OCI-LY7 (cell line): ENCODE results near the gene TMC2.

Source experiments
- CTCF ChIP-seq: fragments of 200-600 bp; sonication (generic); conservative IDR thresholded peaks from 2 replicates; pipeline ENCODE4 v1.5.1; 2014; ENCODE audit warnings: mild to moderate bottlenecking, antibody characterized with exemption, low read length, moderate library complexity, mixed read lengths
- EZH2phosphoT487 ChIP-seq: fragments of 200-600 bp; sonication (generic); IDR thresholded peaks from 2 replicates; pipeline ENCODE4 v1.6.1; 2018; ENCODE audit warnings: low read depth, borderline replicate concordance, mild to moderate bottlenecking, mixed run types, antibody characterized with exemption, low read length, moderate library complexity, mixed read lengths

- TF ChIP-seq EZH2phosphoT487 (no peak), CTCF (no peak)
Observed at GRCh38 chr20:2690213-2690612, 153.8 kb downstream of the TMC2 start.
